GM21390 (cell line): ENCODE data around the gene MB21D2.
"Not testable (repeated sequence)": the region's sequence is repeated elsewhere in the genome, so short reads cannot be mapped to it uniquely, and the experiment has no call there.

Experiments
- ATAC-seq: cut with Tn5 transposase; IDR thresholded peaks from one replicate; pipeline ENCODE4 v1.9.1; 2021; ENCODE audit not compliant: unreplicated experiment

MB21D2 gene

DNA sequence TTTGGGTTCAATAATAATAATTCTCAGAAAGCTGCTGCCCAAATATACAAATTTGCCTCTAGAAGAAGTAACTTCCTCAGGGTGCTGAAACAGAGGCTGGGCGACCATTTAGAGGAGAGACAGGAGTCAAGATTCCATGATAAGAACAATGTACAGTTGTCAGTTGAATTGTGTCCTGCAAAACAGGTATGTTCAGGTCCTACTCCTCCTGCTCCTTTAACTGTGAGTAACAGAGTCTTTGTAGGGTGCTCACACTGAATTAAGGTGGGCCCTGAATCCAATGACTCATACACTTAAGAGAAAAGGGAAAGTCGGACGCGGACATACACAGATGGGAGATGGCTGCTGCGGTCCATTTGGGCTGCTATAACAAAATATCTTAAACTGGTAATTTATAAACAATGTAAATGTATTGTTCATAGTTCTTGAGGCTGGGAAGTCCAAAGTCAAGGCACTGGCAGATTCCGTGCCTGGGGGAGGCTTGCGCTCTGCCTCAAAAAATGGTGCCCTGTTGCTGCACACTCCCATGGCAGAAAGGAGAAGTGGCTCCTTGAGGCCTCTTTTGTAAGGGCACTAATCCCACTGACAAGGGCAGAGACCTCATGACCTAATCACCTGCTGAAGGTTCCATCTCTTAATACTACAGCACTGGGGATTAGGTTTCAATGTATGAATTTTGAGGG lies 55.1 kb downstream of the MB21D2 start:
- no peak for ATAC-seq

DNA sequence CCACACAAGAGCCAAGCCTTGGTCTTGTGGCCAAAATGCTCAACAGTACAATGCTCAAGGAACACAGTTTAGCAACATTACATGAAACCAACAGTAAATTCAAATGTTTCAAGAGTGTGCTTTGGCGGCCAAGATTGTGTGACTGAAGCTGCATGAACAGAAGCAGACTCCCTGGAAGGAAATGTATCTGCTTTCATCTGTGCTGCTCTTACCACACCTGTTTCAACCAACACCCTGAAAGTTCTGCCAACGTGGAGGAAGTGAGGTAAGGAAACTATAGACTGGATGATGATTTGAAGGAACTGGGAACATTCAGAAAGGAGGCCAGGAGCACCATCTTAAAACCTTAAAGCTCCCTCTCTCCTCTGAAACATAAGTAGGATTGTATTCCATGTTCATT lies 55.7 kb downstream of the MB21D2 start:
- peak; percentile 56 for ATAC-seq

DNA sequence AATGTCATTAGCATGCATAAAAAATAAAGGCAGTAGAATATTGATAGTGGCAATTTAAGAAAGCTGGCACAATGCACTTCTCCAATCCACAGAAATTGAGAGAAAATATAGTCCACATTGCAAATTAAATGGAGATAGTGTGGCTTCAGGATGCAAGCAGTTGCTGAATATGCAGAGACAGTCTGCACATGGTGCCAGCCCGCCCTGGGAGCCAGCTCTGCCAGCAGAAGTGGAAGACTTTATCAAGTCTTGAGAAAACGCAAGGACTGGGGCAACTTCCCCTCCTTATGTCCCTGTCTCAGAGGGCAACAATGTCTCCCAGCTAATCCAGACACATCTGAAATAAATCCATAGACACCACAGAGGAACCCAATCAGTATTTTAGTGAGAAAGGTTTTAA lies 57.2 kb downstream of the MB21D2 start:
- ATAC-seq = no peak

DNA sequence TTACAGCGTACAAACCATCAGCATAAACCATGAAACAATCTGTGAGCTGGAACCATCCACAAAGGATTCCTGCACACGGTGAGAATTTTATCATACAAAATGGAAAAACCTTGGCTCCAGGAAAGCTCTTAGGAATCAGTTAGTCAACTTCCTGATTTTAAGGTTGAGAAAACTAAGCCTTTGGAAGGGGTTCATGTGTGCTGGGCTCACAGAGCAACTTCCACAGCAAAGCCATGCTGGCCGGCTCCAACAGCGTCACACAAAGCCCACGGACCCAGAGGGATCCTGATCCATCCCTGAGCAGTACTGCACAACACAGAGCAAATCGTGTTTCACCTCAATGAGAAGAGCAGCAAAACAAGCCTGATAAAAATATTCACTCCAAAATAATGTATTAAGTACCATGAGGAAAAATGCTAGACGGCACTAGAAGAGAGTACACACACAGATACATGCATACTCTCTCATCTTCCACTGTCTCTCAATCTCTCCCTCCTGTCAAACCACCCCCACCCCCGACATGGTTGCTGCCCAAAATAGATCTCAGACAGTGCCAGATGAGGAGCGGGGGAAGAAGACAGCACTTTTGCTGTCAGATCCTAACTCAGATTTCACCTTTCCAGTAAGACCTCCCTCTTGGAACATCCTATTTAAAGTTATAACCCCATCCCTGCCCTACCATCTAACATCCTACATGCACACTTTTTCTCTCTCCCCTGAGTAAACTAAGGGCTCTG lies 58.6 kb downstream of the MB21D2 start:
- no peak for ATAC-seq

DNA sequence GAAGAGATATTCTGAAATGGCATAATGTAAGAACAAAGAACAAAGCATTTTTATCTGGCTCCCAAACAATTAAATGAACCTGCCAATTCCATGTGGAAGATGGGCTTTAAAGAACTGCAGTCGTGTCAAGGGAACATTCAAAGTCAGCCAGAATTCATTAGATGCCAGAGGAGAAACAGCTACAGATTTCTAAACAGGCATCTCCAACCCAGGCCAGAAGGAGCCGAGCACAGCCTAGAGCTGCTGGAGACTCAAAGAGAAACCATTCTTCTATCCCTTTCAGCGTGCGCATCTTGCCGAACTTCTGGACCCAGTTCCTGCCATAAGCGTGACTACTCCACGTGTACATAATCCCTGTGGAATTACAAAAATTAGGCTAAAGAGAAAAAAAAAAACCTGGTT lies 60.4 kb downstream of the MB21D2 start:
- ATAC-seq = no peak

- ATAC-seq = no peak
These were observed 62.2 kb downstream of the MB21D2 start for GRCh38 chr3:192855434-192855833.

- ATAC-seq = peak; percentile 44
These were observed 65.8 kb downstream of the MB21D2 start for GRCh38 chr3:192851821-192852372.

GRCh38 chr3:192850451-192850981 lies 67.1 kb downstream of the MB21D2 start:
- ATAC-seq = peak; percentile 60

DNA sequence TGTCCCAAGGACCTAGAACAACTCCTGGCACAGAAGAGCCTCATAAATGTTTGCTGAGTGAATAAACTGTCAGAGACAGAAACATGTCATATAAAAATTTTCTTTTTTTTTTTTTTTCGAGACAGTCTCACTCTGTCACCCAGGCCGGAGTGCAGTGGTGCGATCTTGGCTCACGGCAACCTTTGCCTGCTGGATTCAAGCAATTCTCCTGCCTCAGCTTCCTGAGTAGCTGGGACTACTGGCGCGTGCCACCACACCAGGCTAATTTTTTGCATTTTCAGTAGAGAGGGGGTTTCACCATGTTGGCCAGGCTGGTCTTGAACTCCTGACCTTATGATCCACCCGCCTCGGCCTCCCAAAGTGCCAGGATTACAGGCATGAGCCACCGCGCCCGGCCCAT lies 67.8 kb downstream of the MB21D2 start:
- ATAC-seq = not testable (repeated sequence)

GRCh38 chr3:192848371-192849233 lies 69.1 kb downstream of the MB21D2 start:
- ATAC-seq = no peak

DNA sequence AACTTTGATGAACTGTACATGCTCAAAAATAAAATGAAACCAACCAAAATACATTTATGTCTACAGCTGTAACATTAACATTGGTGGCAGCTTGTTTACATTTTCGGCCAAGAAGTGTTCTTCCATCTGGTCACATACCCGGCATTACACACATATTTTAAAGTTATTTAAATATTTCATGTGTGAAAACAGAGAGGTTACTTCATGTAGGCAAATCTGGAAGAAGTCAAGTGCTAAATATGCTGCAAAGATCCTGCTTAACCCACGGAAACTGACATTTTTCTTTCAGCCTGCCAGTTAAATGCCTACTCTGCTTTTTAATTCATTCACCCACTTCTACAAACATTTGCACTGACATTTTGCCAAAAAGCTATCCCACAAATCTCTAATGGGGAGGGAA lies 69.7 kb downstream of the MB21D2 start:
- ATAC-seq = no peak

GRCh38 chr3:192845526-192845855 lies 72.2 kb downstream of the MB21D2 start:
- ATAC-seq = no peak

DNA sequence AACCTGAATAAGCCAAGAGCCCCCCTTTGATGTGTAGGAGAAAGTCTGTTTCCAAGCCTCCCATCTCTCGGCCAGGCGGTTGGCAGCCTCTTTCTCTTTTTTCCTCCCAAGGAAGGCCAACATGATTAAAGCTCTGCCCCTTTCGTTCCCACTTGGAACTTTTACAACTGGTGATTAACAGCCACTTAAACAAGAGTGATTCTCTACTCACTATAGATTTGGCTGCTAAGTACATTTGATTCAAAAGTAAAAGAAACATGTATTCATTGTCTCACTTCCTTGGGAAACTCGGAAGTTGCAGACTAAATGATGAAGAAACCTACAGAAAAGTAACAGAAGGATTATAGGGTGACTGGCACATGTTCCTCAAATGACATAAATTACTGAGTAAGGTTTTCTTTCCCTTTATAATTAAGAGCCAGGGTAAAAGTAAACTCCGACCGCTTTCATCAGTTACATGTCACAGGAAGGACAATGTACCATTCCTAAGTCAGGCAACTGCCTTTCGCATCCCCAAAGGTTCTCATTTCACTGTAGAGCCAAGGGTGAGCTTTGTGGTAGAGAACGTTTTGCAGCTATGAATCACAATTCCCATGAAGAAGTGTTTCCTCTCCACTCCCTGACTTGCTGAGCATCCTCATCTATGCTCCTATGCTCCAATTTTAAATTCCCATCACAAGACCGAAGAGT lies 72.7 kb downstream of the MB21D2 start:
- ATAC-seq = no peak

GRCh38 chr3:192844486-192844765 lies 73.2 kb downstream of the MB21D2 start:
- ATAC-seq = no peak

DNA sequence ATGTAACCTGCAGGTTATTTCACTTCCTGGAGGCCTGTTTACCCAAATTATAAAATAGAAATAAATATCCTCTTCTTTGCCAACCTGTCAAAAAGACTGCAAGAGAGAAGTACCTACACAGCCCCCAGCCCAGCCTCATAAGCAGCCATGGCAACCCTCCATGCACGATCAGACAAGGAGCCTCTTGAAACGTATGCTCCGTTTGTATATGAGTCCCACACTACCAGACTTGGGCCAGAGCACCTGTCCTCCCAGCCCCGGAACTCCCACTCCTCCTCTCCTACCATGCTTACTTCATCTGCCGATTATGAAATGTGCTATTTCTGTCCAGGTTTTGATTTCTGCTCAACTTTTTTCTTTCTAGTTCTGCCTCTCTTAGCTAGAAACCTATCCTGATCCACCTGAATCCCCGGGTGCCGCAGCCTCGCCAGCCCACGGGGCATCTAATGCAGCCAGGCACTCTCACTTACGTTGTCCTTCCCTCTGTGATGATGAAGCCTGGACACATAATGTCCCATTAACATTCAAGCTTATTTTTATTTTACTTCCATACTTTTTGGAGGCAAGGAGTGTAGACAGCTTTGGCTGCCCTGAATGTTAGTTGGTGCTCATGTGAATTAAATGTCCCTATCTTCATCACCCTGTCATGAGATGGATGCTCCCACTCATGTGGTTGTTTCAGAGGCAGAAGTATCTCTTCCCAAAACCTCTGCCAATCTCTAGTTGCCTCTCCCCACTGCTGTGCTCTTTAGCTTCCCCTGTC lies 73.8 kb downstream of the MB21D2 start:
- no peak for ATAC-seq

- no peak for ATAC-seq
These were observed 74.5 kb downstream of the MB21D2 start for GRCh38 chr3:192843119-192843518.

GRCh38 chr3:192842711-192843110 lies 74.9 kb downstream of the MB21D2 start:
- no peak for ATAC-seq

GRCh38 chr3:192842138-192842537 lies 75.5 kb downstream of the MB21D2 start:
- ATAC-seq = no peak

DNA sequence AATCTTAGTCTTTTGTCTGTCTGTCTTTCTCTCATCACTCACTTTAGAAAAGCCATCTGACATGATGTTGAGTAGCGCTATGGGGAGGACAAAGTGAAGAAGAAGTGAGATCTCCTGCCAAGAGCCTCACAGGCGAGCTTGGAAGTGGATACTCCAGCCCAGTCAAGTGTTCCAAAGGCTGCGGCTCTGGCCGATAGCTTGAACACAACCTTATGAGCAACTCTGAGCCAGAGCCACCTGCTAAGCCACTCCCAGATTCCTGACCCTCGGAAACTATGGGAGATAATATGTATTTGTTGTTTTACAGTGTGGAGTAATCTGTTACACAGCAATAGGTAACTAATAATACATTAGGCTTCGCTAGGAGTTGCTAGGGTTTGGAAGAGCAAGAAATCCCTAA lies 76.2 kb downstream of the MB21D2 start:
- ATAC-seq = no peak

DNA sequence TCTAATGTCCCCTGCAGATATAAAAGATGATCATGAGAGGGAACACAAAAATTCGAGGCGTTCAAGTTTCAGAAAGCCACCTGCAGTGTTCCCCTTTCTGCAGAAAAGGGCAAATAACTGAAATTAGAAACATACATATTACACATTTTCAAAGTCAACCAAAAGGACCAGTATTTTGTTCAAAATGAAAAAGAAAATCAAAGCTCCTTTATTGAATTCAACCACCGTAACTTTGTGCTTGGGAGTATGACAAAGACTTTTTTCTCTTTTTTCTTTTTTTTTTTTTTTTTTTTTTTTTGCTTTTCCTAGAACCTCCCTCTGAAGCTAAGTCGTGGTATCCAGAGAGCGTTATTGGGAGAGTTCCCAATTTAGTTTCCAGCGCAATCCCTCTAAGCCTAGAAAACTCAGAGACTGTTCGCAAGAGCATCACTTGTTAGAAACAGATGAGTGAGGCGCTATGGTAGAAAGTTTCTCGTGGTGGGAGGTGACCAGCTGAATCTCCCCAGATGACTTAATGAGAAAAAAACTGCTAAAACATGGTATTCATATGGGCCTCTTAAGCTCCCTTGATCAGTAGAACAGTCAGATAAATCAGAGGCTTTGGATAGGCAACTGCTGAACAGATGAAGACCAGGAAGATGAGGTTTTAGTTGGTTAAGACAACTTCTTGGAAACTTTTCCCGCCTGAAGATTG lies 77.4 kb downstream of the MB21D2 start:
- no peak for ATAC-seq
